ENCODE measurements around the gene SSR1. TPM values are rescaled to one million over a fixed set of nuclear protein-coding genes. Genes with fewer than 3 reads are reported as not detected.
"Not testable (repeated sequence)": the region's sequence is repeated elsewhere in the genome, so short reads cannot be mapped to it uniquely, and the experiment has no call there.

SSR1 gene
- total RNA-seq, 1 donor from 2014 or later, result 132 TPM

- Mint-ChIP-seq H3K4me3 (ENCODE audit: unreplicated experiment) (no peak overlapping the region), H3K27me3 (ENCODE audit: unreplicated experiment) (peaks cover 1% of the 10 kb centered on the region), H3K36me3 (ENCODE audit: low read depth, unreplicated experiment) (no peaks in the 10 kb centered on the region), H3K4me1 (ENCODE audit: unreplicated experiment) (no peaks in the 10 kb centered on the region), H3K9me3 (ENCODE audit: unreplicated experiment) (no peaks in the 10 kb centered on the region), H3K27ac (ENCODE audit: unreplicated experiment) (no peak overlapping the region)
- DNase-seq (ENCODE audit: low spot score), result no peak
- TF ChIP-seq CTCF (IDR thresholded peaks at IDR 0.05; ENCODE audit: unreplicated experiment), result peak; percentile 14
These were observed 36.8 kb downstream of the SSR1 start for GRCh38 chr6:7276199-7276524.

GRCh38 chr6:7274525-7274924 lies 38.5 kb downstream of the SSR1 start:
- H3K4me1 Mint-ChIP-seq (ENCODE audit: unreplicated experiment); H3K4me3 Mint-ChIP-seq (ENCODE audit: unreplicated experiment); H3K27me3 Mint-ChIP-seq (ENCODE audit: unreplicated experiment); H3K27ac Mint-ChIP-seq (ENCODE audit: unreplicated experiment); DNase-seq (ENCODE audit: low spot score); H3K36me3 Mint-ChIP-seq (ENCODE audit: low read depth, unreplicated experiment); H3K9me3 Mint-ChIP-seq (ENCODE audit: unreplicated experiment): not testable (repeated sequence)

GRCh38 chr6:7273709-7274108 lies 39.3 kb downstream of the SSR1 start:
- H3K9me3 Mint-ChIP-seq (ENCODE audit: unreplicated experiment), result no peaks in the 10 kb centered on the region
- peaks cover 3% of the 10 kb centered on the region for H3K4me1 Mint-ChIP-seq (ENCODE audit: unreplicated experiment)
- H3K27ac Mint-ChIP-seq (ENCODE audit: unreplicated experiment), result no peak overlapping the region
- no peak for DNase-seq (ENCODE audit: low spot score)
- H3K27me3 Mint-ChIP-seq (ENCODE audit: unreplicated experiment), result peaks cover 3% of the 10 kb centered on the region
- H3K36me3 Mint-ChIP-seq (ENCODE audit: low read depth, unreplicated experiment), result peaks cover 4% of the 10 kb centered on the region
- no peak overlapping the region for H3K4me3 Mint-ChIP-seq (ENCODE audit: unreplicated experiment)
- no peak for TF ChIP-seq CTCF (IDR thresholded peaks at IDR 0.05; ENCODE audit: unreplicated experiment)

GRCh38 chr6:7271205-7271534 lies 41.8 kb downstream of the SSR1 start:
- DNase-seq (ENCODE audit: low spot score), result no peak
- H3K9me3 Mint-ChIP-seq (ENCODE audit: unreplicated experiment), result no peaks in the 10 kb centered on the region
- peaks cover 3% of the 10 kb centered on the region for H3K4me1 Mint-ChIP-seq (ENCODE audit: unreplicated experiment)
- no peak overlapping the region for H3K27ac Mint-ChIP-seq (ENCODE audit: unreplicated experiment)
- no peak overlapping the region for H3K4me3 Mint-ChIP-seq (ENCODE audit: unreplicated experiment)
- H3K27me3 Mint-ChIP-seq (ENCODE audit: unreplicated experiment), result peaks cover 3% of the 10 kb centered on the region
- no peak for TF ChIP-seq CTCF (IDR thresholded peaks at IDR 0.05; ENCODE audit: unreplicated experiment)
- peaks cover 4% of the 10 kb centered on the region for H3K36me3 Mint-ChIP-seq (ENCODE audit: low read depth, unreplicated experiment)

GRCh38 chr6:7270320-7271204 lies 42.4 kb downstream of the SSR1 start:
- H3K4me3 Mint-ChIP-seq (ENCODE audit: unreplicated experiment), result no peak overlapping the region
- no peak for DNase-seq (ENCODE audit: low spot score)
- H3K4me1 Mint-ChIP-seq (ENCODE audit: unreplicated experiment), result peaks cover 3% of the 10 kb centered on the region
- no peaks in the 10 kb centered on the region for H3K9me3 Mint-ChIP-seq (ENCODE audit: unreplicated experiment)
- H3K27me3 Mint-ChIP-seq (ENCODE audit: unreplicated experiment), result peaks cover 3% of the 10 kb centered on the region
- TF ChIP-seq CTCF (IDR thresholded peaks at IDR 0.05; ENCODE audit: unreplicated experiment), result no peak
- peaks cover 4% of the 10 kb centered on the region for H3K36me3 Mint-ChIP-seq (ENCODE audit: low read depth, unreplicated experiment)
- H3K27ac Mint-ChIP-seq (ENCODE audit: unreplicated experiment), result no peak overlapping the region

Data from endothelial cell (in vitro differentiated cells).